ENCODE results near the gene TMEM131. TPM values are rescaled to one million over a fixed set of nuclear protein-coding genes. Genes with fewer than 3 reads are reported as not detected.

Gene TMEM131
- total and polyA plus RNA-seq, 10 of the 15 experiments (the other 5 are each of a cell fraction or from before 2014, with no cell fraction given): 6.0 to 48.2 (median 23.2) TPM

DNA sequence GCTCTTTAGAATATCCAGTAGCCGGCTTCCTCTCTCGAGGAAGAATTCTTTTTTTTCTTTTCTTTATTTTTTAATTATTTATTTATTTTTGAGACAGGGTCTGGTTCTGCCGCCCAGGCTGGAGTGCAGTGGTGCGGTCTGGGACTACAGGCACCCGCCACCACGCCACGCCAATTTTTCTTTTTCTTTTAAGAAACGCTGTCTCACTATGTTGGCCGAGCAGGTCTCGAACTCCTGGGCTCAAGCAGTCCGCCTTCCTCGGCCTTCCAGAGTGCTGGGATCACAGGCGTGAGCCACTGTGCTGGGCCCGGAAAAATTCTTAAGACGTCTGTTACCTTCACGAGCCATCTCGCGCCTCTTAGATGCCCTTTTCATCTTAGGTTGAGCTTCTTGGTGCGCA, 931 bp upstream of the TMEM131 start:
- H3K4me1 ChIP-seq (ENCODE audit: control insufficient read depth, insufficient read depth, low read length): peaks cover 4% of the 10 kb centered on the region; the same call in 1 of the 2 replicates
- peaks cover 34% of the 10 kb centered on the region for H3K79me2 ChIP-seq (ENCODE audit: control insufficient read depth, insufficient read depth, low read length)
- H3K9me3 ChIP-seq (replicated peaks; ENCODE audit: control insufficient read depth, insufficient read depth, low read length): no peaks in the 10 kb centered on the region
- H3K36me3 ChIP-seq (ENCODE audit: control insufficient read depth in 2 of 2, insufficient read depth in 2 of 2, low read length in 1 of 2): no peaks in the 10 kb centered on the region
- in situ Hi-C loops (cut with MboI): no loop called here
- peak overlapping the region; percentile 80; the same call in 1 of the 2 replicates for H3K9ac ChIP-seq (ENCODE audit: control insufficient read depth, insufficient read depth, low read length)
- H4K20me1 ChIP-seq (ENCODE audit: control insufficient read depth, insufficient read depth): no peaks in the 10 kb centered on the region
- SMC1A ChIA-PET (ENCODE audit: uncharacterized antibody, unreplicated experiment): interaction anchor here (0.7 to 2.0 kb wide), 12 partner anchors 9 to 190 kb away, joined by 3 to 9 read pairs (median 3); no protein-coding TSS in a partner anchor
- TSS peak; percentile 80 for BruUV-seq (replicated peaks)
- CTCF ChIA-PET: interaction anchor here (1.1 to 1.6 kb wide), 3 partner anchors 14 to 297 kb away, joined by 3 to 4 read pairs (median 4); no protein-coding TSS in a partner anchor
- no peak overlapping the region for H3K27ac ChIP-seq (ENCODE audit: control insufficient read depth, insufficient read depth)
- peak overlapping the region; percentile 83; the same call in 1 of the 2 replicates for H3K4me3 ChIP-seq
- no peak for DNase-seq (ENCODE audit: low read depth, low spot score)
- H2AFZ ChIP-seq (ENCODE audit: control insufficient read depth, low read depth, low read length): peak overlapping the region; percentile 98
- POLR2A ChIA-PET: interaction anchor here (1.5 kb wide), 1 partner anchor 66 kb away, joined by 6 read pairs; no protein-coding TSS in a partner anchor
- TF ChIP-seq ASH2L (IDR thresholded peaks at IDR 0.05; ENCODE audit: borderline replicate concordance, low read depth) (no peak), RELA (IDR thresholded peaks at IDR 0.05; ENCODE audit: borderline replicate concordance, partially characterized antibody) (no peak)
- no peak for FAIRE-seq
- 81% methylated on average over 19 of the region's 19 CpGs for WGBS (ENCODE audit: insufficient coverage, insufficient replicate concordance, low lambda C conversion rate, missing lambda C conversion rate)
- ATAC-seq: no peak
- peak overlapping the region; percentile 81 for H3K4me2 ChIP-seq (ENCODE audit: control insufficient read depth, insufficient read depth)
- no peaks in the 10 kb centered on the region for H3K27me3 ChIP-seq (replicated peaks in 1 of 2; ENCODE audit: control insufficient read depth in 2 of 2, insufficient read depth in 2 of 2, low read length in 1 of 2)
- intact Hi-C loops (cut with micrococcal nuclease; ENCODE audit: unreplicated experiment): loop anchor here (1.0 kb wide), 1 partner anchor 31 kb away; no protein-coding TSS in a partner anchor
- RAD21 ChIA-PET (ENCODE audit: unreplicated experiment): interaction anchor here (0.9 to 2.9 kb wide), 4 partner anchors 16 to 61 kb away, joined by 3 to 10 read pairs (median 4); no protein-coding TSS in a partner anchor

GRCh38 chr2:97995026-97995733, 568 bp downstream of the TMEM131 start:
- peak; percentile 64 for FAIRE-seq
- peaks cover 16% of the 10 kb centered on the region for H3K4me1 ChIP-seq (ENCODE audit: control insufficient read depth, insufficient read depth, low read length)
- peak overlapping the region; percentile 94 for H3K27ac ChIP-seq (ENCODE audit: control insufficient read depth, insufficient read depth)
- in situ Hi-C loops (cut with MboI) (no loop called here), intact Hi-C loops (cut with micrococcal nuclease; ENCODE audit: unreplicated experiment) (loop anchor here (1.0 to 2.0 kb wide), 3 partner anchors 18 to 189 kb away; no protein-coding TSS in a partner anchor)
- H3K4me2 ChIP-seq (ENCODE audit: control insufficient read depth, insufficient read depth): peak overlapping the region; percentile 93; the same call in 1 of the 2 replicates
- peak; percentile 39 for ATAC-seq
- no peaks in the 10 kb centered on the region for H3K9me3 ChIP-seq (replicated peaks; ENCODE audit: control insufficient read depth, insufficient read depth, low read length)
- WGBS (ENCODE audit: insufficient coverage, insufficient replicate concordance, low lambda C conversion rate, missing lambda C conversion rate): 1% methylated on average over 52 of the region's 81 CpGs
- RAD21 ChIA-PET (ENCODE audit: unreplicated experiment): interaction anchor here (0.7 to 1.3 kb wide), 21 partner anchors 15 to 238 kb away, joined by 3 to 13 read pairs (median 4); partner anchors contain the start of gene VWA3B
- H2AFZ ChIP-seq (ENCODE audit: control insufficient read depth, low read depth, low read length): peak overlapping the region; percentile 98
- CTCF ChIA-PET: interaction anchor here (0.6 to 1.0 kb wide), 3 partner anchors 189 to 405 kb away, joined by 3 to 4 read pairs (median 3); partner anchors contain the start of gene ANKRD36B
- no peaks in the 10 kb centered on the region for H3K27me3 ChIP-seq (replicated peaks in 1 of 2; ENCODE audit: control insufficient read depth in 2 of 2, insufficient read depth in 2 of 2, low read length in 1 of 2)
- peak; percentile 70 for DNase-seq (ENCODE audit: low read depth, low spot score)
- POLR2A ChIA-PET: interaction anchor here (0.7 to 1.1 kb wide), 4 partner anchors 15 to 38 kb away, joined by 3 read pairs; no protein-coding TSS in a partner anchor
- no peaks in the 10 kb centered on the region for H3K36me3 ChIP-seq (ENCODE audit: control insufficient read depth in 2 of 2, insufficient read depth in 2 of 2, low read length in 1 of 2)
- H3K79me2 ChIP-seq (ENCODE audit: control insufficient read depth, insufficient read depth, low read length): peaks cover 49% of the 10 kb centered on the region
- no peaks in the 10 kb centered on the region; the same call in 1 of the 2 replicates for H4K20me1 ChIP-seq (ENCODE audit: control insufficient read depth, insufficient read depth)
- H3K4me3 ChIP-seq: peak overlapping the region; percentile 83
- SMC1A ChIA-PET (ENCODE audit: uncharacterized antibody, unreplicated experiment): interaction anchor here (0.6 to 1.3 kb wide), 20 partner anchors 15 to 188 kb away, joined by 3 to 8 read pairs (median 4); no protein-coding TSS in a partner anchor
- BruUV-seq (replicated peaks): no TSS peak
- H3K9ac ChIP-seq (ENCODE audit: control insufficient read depth, insufficient read depth, low read length): peak overlapping the region; percentile 80
- no peak for TF ChIP-seq RB1 (IDR thresholded peaks at IDR 0.05; ENCODE audit: borderline replicate concordance)
- no peak; the same call in 1 of the 2 replicates for TF ChIP-seq YY1 (IDR thresholded peaks at IDR 0.05; ENCODE audit: low read depth, low read length)
- TF ChIP-seq PAX5 (IDR thresholded peaks at IDR 0.05; ENCODE audit: borderline replicate concordance, low read depth, low read length): peak; percentile 70; the same call in 1 of the 2 replicates
- no peak for TF ChIP-seq SMARCA5 (IDR thresholded peaks at IDR 0.05)
- peak; percentile 87 for TF ChIP-seq MEF2A (IDR thresholded peaks at IDR 0.05; ENCODE audit: insufficient read depth, low read depth, low read length)
- 0 out of 2 replicates have a peak, but pooled peaks have one; percentile 89 for TF ChIP-seq LARP7 (IDR thresholded peaks at IDR 0.05)
- TF ChIP-seq ZZZ3 (IDR thresholded peaks at IDR 0.05; ENCODE audit: control insufficient read depth, insufficient read length, low read depth): no peak
- no peak; the same call in 1 of the 2 replicates for TF ChIP-seq POLR2AphosphoS5 (IDR thresholded peaks at IDR 0.05; ENCODE audit: low read length)
- TF ChIP-seq RAD21 (IDR thresholded peaks at IDR 0.05; ENCODE audit: insufficient read depth, low read depth, low read length): no peak
- TF ChIP-seq, protein P1, sequence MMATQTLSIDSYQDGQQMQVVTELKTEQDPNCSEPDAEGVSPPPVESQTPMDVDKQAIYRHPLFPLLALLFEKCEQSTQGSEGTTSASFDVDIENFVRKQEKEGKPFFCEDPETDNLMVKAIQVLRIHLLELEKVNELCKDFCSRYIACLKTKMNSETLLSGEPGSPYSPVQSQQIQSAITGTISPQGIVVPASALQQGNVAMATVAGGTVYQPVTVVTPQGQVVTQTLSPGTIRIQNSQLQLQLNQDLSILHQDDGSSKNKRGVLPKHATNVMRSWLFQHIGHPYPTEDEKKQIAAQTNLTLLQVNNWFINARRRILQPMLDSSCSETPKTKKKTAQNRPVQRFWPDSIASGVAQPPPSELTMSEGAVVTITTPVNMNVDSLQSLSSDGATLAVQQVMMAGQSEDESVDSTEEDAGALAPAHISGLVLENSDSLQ (IDR thresholded peaks at IDR 0.05): peak; percentile 52; the same call in 1 of the 2 replicates
- TF ChIP-seq FOXM1 (IDR thresholded peaks at IDR 0.05; ENCODE audit: low read depth, low read length): peak; percentile 56; the same call in 1 of the 2 replicates
- TF ChIP-seq MAX (IDR thresholded peaks at IDR 0.05; ENCODE audit: low read depth, low read length): no peak

All from GM12878 (cell line).